IPS-18a (cell line): ENCODE data around the gene TMEM213.
"Not testable (repeated sequence)": the region's sequence is repeated elsewhere in the genome, so short reads cannot be mapped to it uniquely, and the experiment has no call there.

ENCODE experiments used
- H3K27ac ChIP-seq: one replicate; pipeline ENCODE4 v1.5.1; 2013; ENCODE audit warnings: low read length
- H3K27me3 ChIP-seq: one replicate; pipeline ENCODE4 v1.6.1; 2013; ENCODE audit warnings: mild to moderate bottlenecking, low read length; ENCODE audit not compliant: control insufficient read depth, insufficient read depth
- H3K36me3 ChIP-seq: one replicate; pipeline ENCODE4 v1.6.1; 2013; ENCODE audit warnings: low read depth, low read length; ENCODE audit not compliant: control insufficient read depth
- H3K4me1 ChIP-seq: one replicate; pipeline ENCODE4 v1.6.1; 2013; ENCODE audit warnings: low read depth, low read length; ENCODE audit not compliant: control insufficient read depth
- H3K4me3 ChIP-seq: one replicate; pipeline ENCODE4 v1.5.1; 2013; ENCODE audit warnings: low read length
- H3K9ac ChIP-seq: one replicate; pipeline ENCODE4 v1.6.1; 2013; ENCODE audit warnings: mild to moderate bottlenecking, low read length, moderate library complexity
- H3K9me3 ChIP-seq: one replicate; pipeline ENCODE4 v1.6.1; 2013; ENCODE audit warnings: low read depth, low read length; ENCODE audit not compliant: control insufficient read depth

The TMEM213 gene

GRCh38 chr7:138799336-138800000 is 1.7 kb downstream of the TMEM213 start:
- no peak overlapping the region for H3K27ac ChIP-seq
- H3K9ac ChIP-seq, result no peak overlapping the region
- H3K27me3 ChIP-seq, result peaks cover 10% of the 10 kb centered on the region
- H3K4me3 ChIP-seq, result no peak overlapping the region
- H3K4me1 ChIP-seq, result peaks cover 8% of the 10 kb centered on the region
- no peaks in the 10 kb centered on the region for H3K36me3 ChIP-seq
- no peaks in the 10 kb centered on the region for H3K9me3 ChIP-seq

GRCh38 chr7:138801256-138801655 is 3.5 kb downstream of the TMEM213 start:
- no peaks in the 10 kb centered on the region for H3K36me3 ChIP-seq
- peaks cover 10% of the 10 kb centered on the region for H3K27me3 ChIP-seq
- no peak overlapping the region for H3K4me3 ChIP-seq
- peaks cover 7% of the 10 kb centered on the region for H3K4me1 ChIP-seq
- no peak overlapping the region for H3K9ac ChIP-seq
- H3K27ac ChIP-seq, result no peak overlapping the region
- H3K9me3 ChIP-seq, result no peaks in the 10 kb centered on the region

GRCh38 chr7:138802706-138803105 is 4.9 kb downstream of the TMEM213 start:
- Histone ChIP-seq H3K9ac (no peak overlapping the region), H3K9me3 (no peaks in the 10 kb centered on the region), H3K27ac (no peak overlapping the region), H3K36me3 (no peaks in the 10 kb centered on the region), H3K27me3 (peaks cover 10% of the 10 kb centered on the region), H3K4me3 (no peak overlapping the region), H3K4me1 (peaks cover 4% of the 10 kb centered on the region)

GRCh38 chr7:138804618-138805017 is 6.8 kb downstream of the TMEM213 start:
- Histone ChIP-seq H3K36me3 (no peaks in the 10 kb centered on the region), H3K27me3 (no peaks in the 10 kb centered on the region), H3K4me3 (no peak overlapping the region), H3K9ac (no peak overlapping the region), H3K27ac (no peak overlapping the region), H3K9me3 (no peaks in the 10 kb centered on the region), H3K4me1 (no peaks in the 10 kb centered on the region)

- no peaks in the 10 kb centered on the region for H3K4me1 ChIP-seq
- H3K27me3 ChIP-seq, result no peaks in the 10 kb centered on the region
- H3K9me3 ChIP-seq, result no peaks in the 10 kb centered on the region
- no peaks in the 10 kb centered on the region for H3K36me3 ChIP-seq
- H3K4me3 ChIP-seq, result no peak overlapping the region
- H3K9ac ChIP-seq, result no peak overlapping the region
- H3K27ac ChIP-seq, result no peak overlapping the region
Measured at GRCh38 chr7:138809346-138809745, 11.6 kb downstream of the TMEM213 start.

GRCh38 chr7:138811327-138811726 is 13.5 kb downstream of the TMEM213 start:
- H3K27me3 ChIP-seq, H3K27ac ChIP-seq, H3K36me3 ChIP-seq, H3K9ac ChIP-seq, H3K4me3 ChIP-seq, H3K9me3 ChIP-seq, H3K4me1 ChIP-seq: not testable (repeated sequence)

GRCh38 chr7:138813945-138814344 is 16.2 kb downstream of the TMEM213 start:
- Histone ChIP-seq H3K9me3 (no peaks in the 10 kb centered on the region), H3K4me3 (no peak overlapping the region), H3K9ac (no peak overlapping the region), H3K27ac (no peak overlapping the region), H3K4me1 (no peaks in the 10 kb centered on the region), H3K36me3 (no peaks in the 10 kb centered on the region), H3K27me3 (no peaks in the 10 kb centered on the region)

- Histone ChIP-seq H3K27me3 (no peaks in the 10 kb centered on the region), H3K4me3 (no peak overlapping the region), H3K27ac (no peak overlapping the region), H3K9ac (no peak overlapping the region), H3K9me3 (no peaks in the 10 kb centered on the region), H3K4me1 (no peaks in the 10 kb centered on the region), H3K36me3 (no peaks in the 10 kb centered on the region)
Measured at GRCh38 chr7:138814816-138815332, 17.1 kb downstream of the TMEM213 start.

- H3K27ac ChIP-seq, result no peak overlapping the region
Measured at GRCh38 chr7:138816650-138817049, 18.9 kb downstream of the TMEM213 start.

GRCh38 chr7:138819625-138820024 is 21.8 kb downstream of the TMEM213 start:
- Histone ChIP-seq H3K9ac (no peak overlapping the region), H3K27me3 (no peaks in the 10 kb centered on the region), H3K9me3 (no peaks in the 10 kb centered on the region), H3K4me3 (no peak overlapping the region), H3K4me1 (no peaks in the 10 kb centered on the region), H3K36me3 (no peaks in the 10 kb centered on the region), H3K27ac (no peak overlapping the region)

More at GRCh38 chr7:138816650-138817049, 18.9 kb downstream of the TMEM213 start:
- Histone ChIP-seq H3K27me3 (no peaks in the 10 kb centered on the region), H3K36me3 (no peaks in the 10 kb centered on the region), H3K9ac (no peak overlapping the region), H3K4me3 (no peak overlapping the region), H3K4me1 (no peaks in the 10 kb centered on the region), H3K9me3 (no peaks in the 10 kb centered on the region)

- Histone ChIP-seq H3K9ac (no peak overlapping the region), H3K27me3 (no peaks in the 10 kb centered on the region), H3K4me3 (no peak overlapping the region), H3K4me1 (no peaks in the 10 kb centered on the region), H3K36me3 (no peaks in the 10 kb centered on the region), H3K27ac (no peak overlapping the region), H3K9me3 (no peaks in the 10 kb centered on the region)
Measured at GRCh38 chr7:138821912-138822311, 24.1 kb downstream of the TMEM213 start.

GRCh38 chr7:138822867-138823535 is 25.2 kb downstream of the TMEM213 start:
- no peak overlapping the region for H3K27ac ChIP-seq
- H3K4me1 ChIP-seq, result no peaks in the 10 kb centered on the region
- no peaks in the 10 kb centered on the region for H3K36me3 ChIP-seq
- no peak overlapping the region for H3K9ac ChIP-seq
- no peaks in the 10 kb centered on the region for H3K9me3 ChIP-seq
- no peak overlapping the region for H3K4me3 ChIP-seq
- H3K27me3 ChIP-seq, result no peaks in the 10 kb centered on the region
